ENCODE measurements around the gene BOK. TPM values are rescaled to one million over a fixed set of nuclear protein-coding genes. Genes with fewer than 3 reads are reported as not detected.

BOK gene
- total RNA-seq, 1 donor from 2014 or later: 95.8 TPM

DNA sequence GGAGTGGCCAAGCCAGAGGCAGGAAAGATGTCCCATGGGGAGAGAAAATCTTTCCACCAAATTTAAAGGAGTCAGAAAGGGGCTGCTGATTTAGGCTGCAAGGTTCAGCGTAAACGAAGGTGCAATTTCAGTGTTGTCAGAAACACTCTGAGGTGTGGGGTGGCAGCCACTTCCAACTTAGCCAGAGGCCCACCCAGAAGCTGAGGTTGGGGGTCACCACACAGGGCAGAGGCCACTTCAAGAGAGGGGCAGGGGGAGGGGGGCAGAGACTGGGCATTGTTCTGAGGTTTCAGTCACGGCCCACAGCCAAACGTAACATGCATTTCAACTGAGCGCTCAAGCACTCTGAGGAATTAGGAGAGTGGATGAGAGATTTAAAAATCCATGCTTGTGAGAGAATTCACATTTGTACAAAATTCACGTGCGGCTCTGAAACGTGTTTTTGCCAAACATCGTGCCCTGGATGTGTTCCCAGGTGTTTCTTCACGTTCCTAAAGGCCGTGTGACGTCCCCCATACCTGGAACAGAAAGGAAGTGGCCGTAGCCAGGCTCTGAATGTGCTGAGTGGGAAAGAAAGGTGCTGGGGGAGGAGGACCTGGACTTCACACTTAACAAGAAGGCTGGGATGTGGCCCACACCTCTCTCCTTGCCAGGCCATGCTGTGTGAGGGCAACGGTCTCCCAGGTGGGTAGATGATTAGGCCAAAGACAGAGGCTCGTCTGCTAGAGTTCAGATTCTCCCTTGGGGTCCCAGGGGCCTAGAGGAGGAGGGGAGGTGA is 19.5 kb upstream of the BOK start:
- ATAC-seq: no peak
- no peak for DNase-seq (ENCODE audit: low spot score)

DNA sequence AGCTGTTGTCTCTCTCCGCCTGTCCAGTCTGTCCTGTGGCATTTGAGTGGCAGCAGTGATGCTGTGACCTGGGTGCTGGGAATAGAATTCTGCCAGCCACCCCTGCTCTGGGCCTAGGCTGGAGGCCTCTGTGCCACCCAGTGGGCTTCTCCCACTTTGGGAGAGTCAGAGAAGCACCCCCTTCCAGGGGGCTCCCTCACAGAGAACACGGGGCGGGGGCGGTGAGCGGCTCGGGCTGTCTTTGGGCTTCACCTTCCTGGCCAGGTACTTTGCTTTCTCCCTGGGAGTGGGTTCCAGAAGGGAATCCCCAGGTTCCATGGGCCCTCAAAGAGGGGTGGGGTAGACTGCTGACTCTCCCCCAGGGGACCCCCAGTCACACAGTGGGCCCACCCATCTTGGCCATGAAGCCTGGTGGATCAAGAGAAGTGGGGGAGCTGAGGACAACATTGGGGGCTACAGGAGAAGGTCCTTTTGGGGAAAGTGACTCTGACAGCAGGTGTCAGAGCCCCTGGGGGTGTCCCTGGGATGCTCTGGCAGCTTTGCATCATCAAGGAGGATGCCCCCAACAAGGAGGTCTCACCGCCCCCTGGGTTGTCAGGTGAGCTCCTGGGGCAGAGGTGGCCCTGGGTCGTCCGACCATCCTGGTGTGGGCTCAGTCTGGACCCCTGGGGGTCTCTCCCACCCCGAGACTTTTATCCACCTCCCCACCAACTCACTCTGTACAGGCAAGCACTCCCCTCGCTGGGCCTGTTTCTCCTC is 18.8 kb upstream of the BOK start:
- ATAC-seq (no peak), DNase-seq (ENCODE audit: low spot score) (no peak)

DNA sequence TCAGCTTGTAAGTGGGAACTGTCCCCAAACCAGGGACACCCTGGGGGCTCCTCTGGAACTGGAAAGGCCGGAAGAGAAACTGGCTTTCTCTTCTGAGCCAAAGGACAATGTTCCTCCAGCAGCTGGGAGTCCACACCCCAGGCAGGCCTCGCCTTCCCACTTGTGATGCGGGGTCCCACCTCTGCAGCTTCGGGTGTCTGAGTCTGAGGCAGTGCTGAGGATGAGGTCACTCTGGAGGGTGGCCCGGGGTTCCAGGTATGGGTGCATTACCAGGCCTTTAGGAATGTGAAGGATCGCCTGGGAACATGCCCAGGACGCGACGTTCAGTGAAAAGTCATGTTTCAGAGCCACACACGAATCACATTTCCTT is 18.2 kb upstream of the BOK start:
- DNase-seq (ENCODE audit: low spot score): no peak
- ATAC-seq: no peak

DNA sequence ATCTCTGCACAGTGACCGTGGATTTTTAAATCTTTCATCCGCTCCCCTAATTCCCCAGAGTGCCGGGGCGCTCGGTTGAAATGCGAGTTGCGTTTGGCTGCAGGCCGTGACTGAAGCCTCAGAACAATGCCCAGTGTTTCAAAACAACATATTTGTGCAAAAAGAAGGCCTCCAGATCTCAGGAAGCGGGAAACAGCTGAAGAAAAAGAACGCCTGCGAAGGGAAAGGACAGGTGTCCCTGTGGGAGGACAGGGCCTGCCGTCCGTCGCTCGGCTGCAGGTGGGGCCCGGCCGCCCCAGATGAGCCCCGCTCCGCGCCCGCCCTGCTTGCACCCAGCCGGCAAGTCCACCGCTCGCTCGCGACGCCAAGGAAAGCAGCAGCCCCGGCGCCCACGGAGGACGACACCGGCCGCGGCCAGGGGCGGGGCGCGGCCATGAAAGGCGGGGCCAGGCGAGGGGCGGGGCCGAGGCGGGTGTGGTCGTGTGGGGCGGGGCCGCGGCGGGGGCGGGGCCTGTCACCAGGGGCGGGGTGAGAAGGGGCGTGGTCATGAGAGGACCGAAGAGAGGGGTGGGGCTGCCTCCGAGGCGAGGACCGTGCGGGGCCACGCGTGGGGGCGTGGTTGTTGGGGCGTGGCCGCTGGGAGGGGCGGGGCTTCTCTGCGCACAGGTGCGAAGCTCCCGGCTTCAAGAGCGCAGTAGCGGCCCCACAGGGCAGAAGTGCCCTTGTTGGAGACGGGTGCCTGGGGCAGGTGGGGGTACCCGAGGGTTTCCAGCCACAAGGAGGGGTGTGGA is 17.6 kb upstream of the BOK start:
- no peak for DNase-seq (ENCODE audit: low spot score)
- peak; percentile 68 for ATAC-seq

DNA sequence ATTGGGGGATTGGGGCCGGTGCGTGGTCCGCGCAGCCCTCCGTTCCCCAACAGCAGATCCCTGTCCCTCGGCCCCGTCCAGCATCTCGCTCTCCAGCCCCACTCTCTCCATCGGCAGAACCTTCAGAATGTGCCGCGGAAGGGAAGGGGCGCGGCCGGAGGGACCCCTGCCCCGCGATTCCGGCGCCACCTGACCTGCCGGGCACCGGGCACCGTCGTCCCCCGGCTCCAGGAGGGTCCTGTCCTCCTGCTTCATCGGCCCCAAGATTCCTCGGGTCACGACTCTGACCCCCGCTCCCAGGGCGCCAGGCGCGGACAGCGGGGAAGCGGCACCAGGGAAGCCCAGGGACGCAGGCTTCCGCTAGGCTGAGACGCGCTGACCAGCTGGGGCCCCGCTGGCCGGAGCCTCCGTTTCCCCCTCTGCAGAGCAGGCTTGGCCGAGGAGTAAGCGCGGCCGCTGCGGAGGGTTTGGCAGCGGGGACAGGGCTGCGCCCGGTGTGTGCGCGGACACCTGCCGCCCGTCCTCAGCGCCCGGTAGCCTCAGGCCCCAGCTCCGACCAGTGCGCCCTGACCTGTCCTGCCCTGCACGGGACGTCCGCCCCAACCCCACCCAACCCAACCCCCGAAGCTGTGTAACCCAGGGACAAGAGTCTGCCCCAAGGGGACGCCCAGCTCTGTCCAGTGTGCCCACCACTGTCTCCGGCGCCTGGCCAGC is 16.8 kb upstream of the BOK start:
- DNase-seq (ENCODE audit: low spot score): no peak
- ATAC-seq: peak; percentile 52

DNA sequence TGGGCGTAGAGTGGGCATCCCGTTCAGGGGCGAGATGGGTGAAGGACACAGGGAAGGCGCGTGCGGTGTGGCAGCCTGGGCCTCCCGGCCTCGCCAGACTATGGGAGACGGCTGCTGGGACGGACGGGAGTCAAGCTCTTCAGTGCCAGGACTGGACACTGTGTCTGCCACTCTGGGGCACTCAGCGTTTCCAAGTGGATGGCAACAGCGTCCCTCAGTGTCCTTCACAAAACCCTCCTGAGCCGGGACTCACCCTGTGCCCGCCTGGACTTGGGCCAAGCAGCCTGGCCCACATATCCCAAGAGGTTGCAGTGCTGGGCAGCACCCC is 16.3 kb upstream of the BOK start:
- ATAC-seq (peak; percentile 57), DNase-seq (ENCODE audit: low spot score) (no peak)

DNA sequence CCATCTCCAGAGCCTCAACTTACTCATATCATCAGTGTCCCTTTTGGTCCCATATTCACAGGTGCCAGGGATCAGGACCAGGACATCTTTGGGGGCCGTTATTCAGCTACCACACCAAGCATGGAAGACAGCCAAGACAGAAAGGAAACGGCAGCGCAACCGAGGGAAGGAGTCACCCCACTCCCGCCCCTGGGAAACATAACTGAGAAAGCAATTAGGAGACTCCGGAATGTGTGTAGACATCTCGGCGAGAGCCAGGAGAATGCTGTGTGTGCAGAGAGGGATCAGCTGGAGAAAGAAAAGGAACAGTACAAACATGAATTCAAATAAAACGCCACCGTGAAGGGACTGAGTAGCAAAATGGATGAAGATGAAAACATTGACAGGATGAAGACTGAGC is 13.4 kb upstream of the BOK start:
- DNase-seq (ENCODE audit: low spot score) (no peak), ATAC-seq (no peak)

DNA sequence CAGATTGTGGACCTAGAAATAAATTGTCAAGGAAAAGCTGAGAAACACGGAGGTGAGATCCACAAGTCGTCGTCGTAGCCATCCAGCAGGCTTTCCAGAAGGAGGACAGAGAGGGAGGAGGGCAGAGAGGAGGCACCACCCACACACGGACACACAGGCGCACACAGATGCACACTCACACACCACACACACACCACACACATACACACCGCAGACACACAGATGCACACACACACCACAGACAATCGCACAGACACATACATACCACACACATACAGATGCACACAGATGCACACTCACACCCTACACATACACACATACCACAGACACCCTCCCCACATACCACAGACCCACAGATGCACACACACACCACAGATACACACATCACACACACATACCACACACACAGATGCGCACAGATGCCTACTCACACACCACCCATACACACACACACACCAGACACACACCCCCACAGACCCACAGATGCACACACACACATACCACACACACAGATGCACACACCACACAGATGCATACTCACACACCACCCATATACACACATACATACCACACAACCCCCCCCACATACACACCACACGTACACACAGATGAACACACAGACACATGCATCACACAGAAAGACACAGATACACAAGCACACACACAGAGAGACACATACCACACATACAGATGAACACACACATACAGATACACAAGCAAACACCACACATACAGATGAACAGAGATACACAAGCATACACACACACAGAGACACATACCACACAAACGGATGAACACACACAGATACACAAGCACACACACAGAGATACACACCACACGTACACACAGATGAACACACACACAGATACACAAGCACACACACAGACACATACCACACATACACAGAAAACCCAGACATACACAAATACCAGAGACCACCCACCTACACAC is 12.7 kb upstream of the BOK start:
- no peak for DNase-seq (ENCODE audit: low spot score)

DNA sequence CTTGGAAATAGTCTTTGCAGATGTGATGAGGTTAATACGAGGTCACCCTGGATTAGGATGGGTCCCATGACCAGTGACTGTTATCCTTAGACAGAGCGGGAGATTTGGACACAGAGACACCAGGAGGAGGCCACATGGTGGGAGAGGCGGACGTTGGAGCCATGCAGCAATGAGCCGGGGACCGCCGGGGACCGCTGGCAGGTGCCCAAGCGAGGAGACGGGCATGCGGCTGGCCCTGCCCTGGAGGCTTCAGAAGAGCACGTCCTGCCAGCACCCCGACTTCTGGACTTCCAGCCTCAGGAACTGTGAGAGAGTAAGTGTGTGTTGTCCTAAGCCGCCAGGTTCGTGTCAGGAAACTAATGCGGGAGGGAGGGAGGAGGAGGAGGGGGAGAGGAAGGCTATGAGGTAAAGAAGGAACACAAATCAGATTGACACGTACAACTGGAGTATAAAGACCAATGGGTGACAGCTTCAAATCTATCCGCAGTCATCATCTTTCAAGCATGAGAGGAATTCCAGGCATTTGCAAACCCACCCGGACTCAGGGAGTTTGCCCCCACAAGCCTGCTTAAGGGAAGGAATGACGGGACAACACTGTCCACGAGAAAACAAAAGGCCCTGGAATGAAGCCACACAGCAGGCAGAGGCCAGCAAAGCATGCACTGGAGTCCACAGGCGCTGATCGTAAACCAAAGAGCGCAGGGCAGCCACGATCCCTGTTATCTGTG is 11.6 kb upstream of the BOK start:
- DNase-seq (ENCODE audit: low spot score): no peak
- ATAC-seq: no peak

More for the DNA sequence above, 12.7 kb upstream of the BOK start:
- no peak for ATAC-seq

DNA sequence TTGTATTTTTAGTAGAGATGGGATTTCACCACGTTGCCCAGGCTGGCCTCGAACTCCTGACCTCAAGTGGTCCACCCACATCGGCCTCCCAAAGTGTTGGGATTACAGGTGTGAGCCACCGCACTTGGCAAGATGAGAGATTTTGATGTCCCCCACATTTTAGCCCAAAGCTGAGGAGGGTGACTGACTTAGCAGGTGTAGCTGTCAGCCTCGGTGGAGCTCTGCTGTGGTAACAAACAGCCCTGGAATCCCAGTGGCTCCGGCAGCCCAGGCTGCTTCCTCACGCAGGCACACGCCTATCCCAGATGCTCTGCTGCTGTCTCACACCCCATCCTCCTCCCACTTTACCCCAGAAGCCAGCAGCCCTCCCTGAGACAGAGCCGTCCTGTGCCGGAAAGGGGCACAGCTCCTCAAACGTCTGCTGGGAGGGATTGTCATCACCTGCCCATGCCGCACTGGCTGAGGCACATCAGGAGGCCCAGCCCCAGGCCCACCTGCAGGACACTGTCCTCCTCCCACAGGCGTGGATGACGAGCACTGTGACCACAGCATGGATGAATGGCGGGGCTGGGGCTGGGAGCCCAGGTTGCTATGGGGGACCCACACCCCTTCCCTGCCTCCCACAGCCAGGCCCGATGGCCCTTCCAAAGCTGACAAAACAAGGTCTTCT is 10.6 kb upstream of the BOK start:
- DNase-seq (ENCODE audit: low spot score): no peak
- no peak for ATAC-seq

DNA sequence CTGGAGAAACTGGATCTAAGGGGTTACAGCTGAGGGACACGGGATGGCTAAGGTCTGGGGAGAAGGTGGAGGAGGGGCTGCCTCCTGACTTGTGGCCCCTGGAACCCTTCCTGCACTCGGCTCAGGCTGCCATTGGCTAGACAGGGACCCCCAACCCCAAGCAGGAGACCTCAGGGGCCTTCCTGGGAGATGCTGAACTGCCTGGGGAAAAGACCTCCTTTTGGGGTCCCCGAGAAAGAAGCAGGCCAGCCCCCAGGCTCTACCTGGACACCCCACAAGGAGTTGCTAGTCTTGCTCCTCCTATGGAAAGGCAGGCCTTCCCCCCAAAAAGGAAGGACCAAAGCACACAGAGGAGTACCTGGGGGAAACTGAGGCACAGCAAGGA is 10.1 kb upstream of the BOK start:
- ATAC-seq (no peak), DNase-seq (ENCODE audit: low spot score) (no peak)

DNA sequence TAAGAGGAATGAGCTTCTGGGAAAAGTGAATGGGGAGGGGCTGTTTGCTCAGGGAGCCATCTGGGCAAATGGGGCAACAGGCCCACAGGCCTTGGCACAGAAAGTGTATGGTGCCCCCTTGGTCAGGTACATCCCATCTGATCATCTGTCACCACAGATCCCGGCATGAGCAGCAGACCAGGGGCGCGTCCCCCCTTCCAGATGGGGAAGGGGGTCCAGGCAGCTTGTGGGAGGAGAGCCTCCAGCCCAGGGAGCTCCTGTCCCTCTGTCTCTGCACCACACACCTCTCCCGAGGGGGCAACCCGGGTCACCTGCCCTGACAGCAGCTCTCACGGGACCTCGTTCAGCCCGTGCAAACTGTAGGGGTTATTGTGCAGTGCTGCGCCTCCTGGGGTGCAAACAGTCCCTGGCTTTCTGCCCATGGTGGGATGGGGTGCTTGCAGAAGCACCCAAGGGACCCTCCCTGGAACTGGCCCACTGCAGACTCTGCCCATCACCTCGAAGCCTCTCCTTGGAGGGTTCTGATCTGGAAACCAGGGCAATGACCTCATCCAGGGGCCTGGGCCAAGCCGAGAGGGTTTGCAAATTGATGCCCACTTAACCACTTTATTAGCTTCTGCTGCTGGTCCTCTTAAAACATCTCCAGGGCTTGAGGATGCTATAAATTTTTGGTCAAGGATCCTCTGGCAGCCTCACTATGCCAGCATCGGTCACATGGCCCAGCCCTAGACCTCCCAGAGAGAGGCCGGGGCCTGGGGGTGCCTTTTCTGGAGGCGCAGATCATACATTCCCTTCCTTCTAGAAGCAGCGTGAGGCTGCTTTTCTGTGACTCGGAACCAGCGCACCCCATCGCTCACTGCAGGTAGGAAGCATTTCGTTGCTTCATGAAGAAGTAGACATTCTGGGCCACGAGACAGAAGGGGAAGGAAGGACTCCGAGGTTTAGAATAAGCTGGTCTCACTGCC is 7.6 kb upstream of the BOK start:
- DNase-seq (ENCODE audit: low spot score): no peak
- no peak for ATAC-seq

DNA sequence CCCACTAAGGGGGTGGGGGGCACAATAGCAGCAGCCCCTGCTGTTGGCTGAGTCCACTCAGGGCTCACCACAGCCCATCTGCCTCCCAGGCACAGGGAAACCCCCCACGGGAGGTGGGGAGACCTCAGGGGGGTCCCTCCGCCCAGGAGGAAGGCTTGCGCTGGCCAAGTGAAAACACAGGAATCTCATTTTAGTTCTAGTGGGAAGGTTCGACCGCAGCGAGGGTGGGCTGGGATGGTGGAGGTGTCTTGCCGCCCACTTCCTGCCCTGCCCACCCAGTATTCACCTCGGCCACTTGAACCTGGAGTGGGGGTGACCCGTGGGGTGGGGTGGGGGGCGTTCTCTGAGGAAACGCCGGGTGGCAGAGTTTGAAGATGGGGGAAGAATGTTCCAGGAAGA is 6.9 kb upstream of the BOK start:
- ATAC-seq (no peak), DNase-seq (ENCODE audit: low spot score) (no peak)

DNA sequence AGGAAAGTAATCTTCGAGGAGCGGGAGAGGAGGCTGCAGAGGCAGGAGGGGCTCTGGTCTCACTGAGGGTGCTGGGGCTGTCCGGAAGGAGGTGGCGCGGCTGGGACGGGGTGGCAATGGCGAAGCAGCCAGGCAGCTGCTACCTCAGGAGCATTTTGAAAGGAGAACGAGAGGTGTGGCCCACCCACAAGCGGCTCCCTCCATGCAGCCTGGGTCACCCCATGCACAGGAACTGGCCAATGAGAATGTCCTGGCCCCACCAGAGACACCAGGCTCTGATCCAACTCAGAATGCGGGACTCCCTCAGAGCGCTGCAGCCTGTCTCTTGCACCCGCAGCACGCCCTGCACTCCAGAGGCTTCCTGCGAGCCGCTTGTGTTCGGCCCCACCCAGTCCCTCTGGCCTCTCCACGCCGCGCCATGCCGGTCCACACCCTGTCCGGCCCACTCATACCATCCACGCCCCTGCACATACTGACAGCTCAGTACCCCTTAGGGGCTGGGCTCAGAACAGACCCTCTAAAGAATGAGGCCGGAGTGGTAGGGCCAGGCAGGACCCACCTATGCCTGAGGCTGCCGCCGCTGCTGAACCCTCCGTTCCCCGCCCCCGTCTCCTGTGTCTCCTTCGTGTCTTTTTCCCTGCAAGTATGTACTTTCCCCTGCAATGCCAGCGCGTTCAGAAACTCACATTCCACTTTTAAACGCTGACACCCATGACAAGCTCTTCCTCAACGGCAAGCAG is 6.4 kb upstream of the BOK start:
- DNase-seq (ENCODE audit: low spot score) (no peak), ATAC-seq (peak; percentile 38)

DNA sequence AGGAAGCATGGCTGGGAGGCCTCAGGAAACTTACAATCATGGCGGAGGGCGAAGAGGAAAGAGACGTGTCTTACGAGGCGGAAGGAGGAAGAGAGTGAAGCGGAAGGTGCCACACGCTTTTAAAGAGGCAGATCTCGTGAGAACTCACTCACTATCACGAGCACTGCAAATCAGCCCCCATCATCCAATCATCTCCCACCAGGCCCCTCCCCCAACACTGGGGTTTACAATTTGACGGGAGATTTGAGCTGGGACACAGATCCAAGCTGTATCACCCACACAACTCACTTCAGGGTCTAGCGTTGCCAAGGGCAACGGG is 5.1 kb upstream of the BOK start:
- ATAC-seq (no peak), DNase-seq (ENCODE audit: low spot score) (no peak)

DNA sequence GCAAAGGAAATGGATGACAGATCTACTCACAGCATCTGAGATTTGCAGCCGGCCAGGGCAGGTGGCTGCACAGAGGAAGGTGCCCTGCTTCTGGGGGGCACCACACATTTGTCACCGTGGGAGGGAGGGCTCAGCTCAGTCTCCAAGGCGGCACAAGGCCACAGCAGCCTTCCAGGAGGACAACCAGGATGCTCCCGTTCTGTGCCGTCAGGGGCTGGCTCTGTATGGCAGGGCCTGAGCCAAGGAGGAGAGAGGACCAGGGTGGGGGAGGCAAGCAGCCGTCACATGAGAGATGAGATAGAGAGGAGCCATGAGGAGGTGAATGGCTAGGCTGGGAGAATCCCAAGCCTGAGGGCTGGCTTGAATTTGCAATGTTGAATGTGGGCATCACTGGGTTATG is 4.6 kb upstream of the BOK start:
- DNase-seq (ENCODE audit: low spot score) (no peak), ATAC-seq (no peak)

DNA sequence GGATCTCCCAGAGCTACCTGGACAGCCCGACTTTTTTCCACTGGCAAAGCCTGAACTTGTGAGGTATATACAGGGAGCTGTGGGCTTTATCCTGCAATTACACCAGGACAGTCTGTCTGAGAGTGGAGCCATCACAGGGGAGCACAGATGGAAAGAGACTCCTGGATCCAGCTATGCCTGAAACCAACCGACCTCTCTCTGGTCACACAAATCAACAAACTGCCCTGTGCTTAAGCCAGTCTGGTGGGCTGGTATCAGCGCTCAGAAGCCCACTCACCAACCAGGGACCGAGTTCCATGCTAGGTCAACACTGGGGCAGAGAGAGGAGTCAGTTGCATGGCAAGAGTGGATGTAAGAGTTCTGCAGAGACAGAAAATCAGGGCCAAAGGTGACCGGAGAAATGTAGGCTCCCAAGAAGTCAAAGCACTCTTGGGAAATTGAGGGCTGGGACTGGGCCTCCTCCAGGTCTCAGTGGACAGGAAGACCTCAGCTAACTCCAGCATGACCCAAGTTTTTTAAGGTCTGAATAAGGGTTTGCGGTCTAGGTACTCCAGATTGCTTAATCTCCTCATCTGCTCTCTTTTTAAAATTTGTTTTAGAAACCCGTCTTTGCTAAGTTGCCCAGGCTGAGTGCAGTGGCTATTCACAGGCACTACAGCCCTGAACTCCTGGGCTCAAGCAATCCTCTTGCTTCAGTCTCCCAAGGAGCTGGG is 3.8 kb upstream of the BOK start:
- ATAC-seq (no peak), DNase-seq (ENCODE audit: low spot score) (no peak)

Measured in left lobe of liver (tissue), 2 donors.